GM23248 (cell line): ENCODE results near the gene HDAC2. TPM values are rescaled to one million over a fixed set of nuclear protein-coding genes. Genes with fewer than 3 reads are reported as not detected.
"Not testable (repeated sequence)": the region's sequence is repeated elsewhere in the genome, so short reads cannot be mapped to it uniquely, and the experiment has no call there.

ENCODE experiments used
- DNase-seq: peaks from one replicate; pipeline ENCODE4 v3.0.0-alpha.2; 2015
- H2AFZ ChIP-seq: fragments of 200-600 bp; sonication (generic); 2 replicates; pipeline ENCODE4 v1.6.1; 2016; ENCODE audit warnings: antibody characterized with exemption
- H3F3A ChIP-seq: fragments of 200-600 bp; sonication (generic); 2 replicates; pipeline ENCODE4 v1.6.1; 2016; ENCODE audit warnings: mild to moderate bottlenecking, antibody characterized with exemption, mixed run types; ENCODE audit not compliant: insufficient read depth
- H3K27ac ChIP-seq: fragments of 200-600 bp; sonication (generic); 2 replicates; pipeline ENCODE4 v1.5.1; 2016; ENCODE audit warnings: mild to moderate bottlenecking
- H3K27me3 ChIP-seq: fragments of 200-600 bp; sonication (generic); replicated peaks from 2 replicates; pipeline ENCODE4 v1.6.1; 2016; ENCODE audit warnings: mild to moderate bottlenecking; ENCODE audit not compliant: insufficient read depth
- H3K36me3 ChIP-seq: fragments of 200-600 bp; sonication (generic); 2 replicates; pipeline ENCODE4 v1.6.1; 2016; ENCODE audit warnings: low read depth, mild to moderate bottlenecking
- H3K4me1 ChIP-seq: fragments of 200-600 bp; sonication (generic); 2 replicates; pipeline ENCODE4 v1.6.1; 2016; ENCODE audit warnings: mild to moderate bottlenecking; ENCODE audit not compliant: insufficient read depth
- H3K4me2 ChIP-seq: fragments of 200-600 bp; sonication (generic); one replicate; pipeline ENCODE4 v1.6.1; 2016; ENCODE audit warnings: mild to moderate bottlenecking; ENCODE audit not compliant: unreplicated experiment
- H3K4me3 ChIP-seq: fragments of 200-600 bp; sonication (generic); 2 replicates; pipeline ENCODE4 v1.5.1; 2016; ENCODE audit warnings: mild to moderate bottlenecking
- H3K79me2 ChIP-seq: fragments of 200-600 bp; sonication (generic); 2 replicates; pipeline ENCODE4 v1.6.1; 2016; ENCODE audit warnings: mild to moderate bottlenecking; ENCODE audit not compliant: insufficient read depth
- H3K9ac ChIP-seq: fragments of 200-600 bp; sonication (generic); 2 replicates; pipeline ENCODE4 v1.6.1; 2016; ENCODE audit warnings: mild to moderate bottlenecking
- H3K9me2 ChIP-seq: fragments of 200-600 bp; sonication (generic); 2 replicates; pipeline ENCODE4 v1.6.1; 2016; ENCODE audit warnings: mixed run types, mild to moderate bottlenecking, moderate library complexity; ENCODE audit not compliant: insufficient read depth
- H3K9me3 ChIP-seq: fragments of 200-600 bp; sonication (generic); one replicate; pipeline ENCODE4 v1.6.1; 2017; ENCODE audit warnings: low read depth
- H4K20me1 ChIP-seq: fragments of 200-600 bp; sonication (generic); 2 replicates; pipeline ENCODE4 v1.6.0; 2016; ENCODE audit not compliant: insufficient read depth
- EZH2 ChIP-seq: fragments of 200-600 bp; sonication (generic); IDR thresholded peaks from 2 replicates; pipeline ENCODE4 v1.6.1; 2018; ENCODE audit warnings: antibody characterized with exemption, mild to moderate bottlenecking; ENCODE audit not compliant: insufficient read depth, poor library complexity, severe bottlenecking
- EZH2phosphoT487 ChIP-seq: fragments of 200-600 bp; sonication (generic); IDR thresholded peaks from 2 replicates; pipeline ENCODE4 v1.6.1; 2018; ENCODE audit warnings: antibody characterized with exemption, moderate library complexity, mild to moderate bottlenecking, low read depth; ENCODE audit not compliant: insufficient read depth
- WGBS, 2 experiments: methylation state at CpG; one replicate each; pipeline ENCODE4 v1.1.6; 2015 to 2017; ENCODE audit warnings: low lambda C conversion rate in 2 of 2, low coverage in 1 of 2; ENCODE audit errors: missing lambda C conversion rate in 2 of 2; 5-methylcytosine and 5-hydroxymethylcytosine counted together
- in situ Hi-C: fragments of 300-500 bp; cut with MboI; formaldehyde crosslinking; loops from 2 replicates; pipeline ENCODE4 v1.15.0; 2020
- polyA plus RNA-seq: library from polyadenylated mRNA; unstranded; fragments of >200 nt; fragmentation: Nextera tagmentation; extraction: Ambion mirVana; gene quantifications from 2 replicates; pipeline ENCODE4 v1.2.1, GENCODE V29; 2016
- total RNA-seq: library from RNA; depleted of rRNA; stranded (reverse); fragments of >200 nt; shearing (Covaris generic); gene quantifications from 2 replicates; pipeline ENCODE4 v1.2.3, GENCODE V29; 2014

HDAC2 gene
- total and polyA plus RNA-seq, 2 experiments from 2014 or later, result 29.4 to 97.4 TPM

DNA sequence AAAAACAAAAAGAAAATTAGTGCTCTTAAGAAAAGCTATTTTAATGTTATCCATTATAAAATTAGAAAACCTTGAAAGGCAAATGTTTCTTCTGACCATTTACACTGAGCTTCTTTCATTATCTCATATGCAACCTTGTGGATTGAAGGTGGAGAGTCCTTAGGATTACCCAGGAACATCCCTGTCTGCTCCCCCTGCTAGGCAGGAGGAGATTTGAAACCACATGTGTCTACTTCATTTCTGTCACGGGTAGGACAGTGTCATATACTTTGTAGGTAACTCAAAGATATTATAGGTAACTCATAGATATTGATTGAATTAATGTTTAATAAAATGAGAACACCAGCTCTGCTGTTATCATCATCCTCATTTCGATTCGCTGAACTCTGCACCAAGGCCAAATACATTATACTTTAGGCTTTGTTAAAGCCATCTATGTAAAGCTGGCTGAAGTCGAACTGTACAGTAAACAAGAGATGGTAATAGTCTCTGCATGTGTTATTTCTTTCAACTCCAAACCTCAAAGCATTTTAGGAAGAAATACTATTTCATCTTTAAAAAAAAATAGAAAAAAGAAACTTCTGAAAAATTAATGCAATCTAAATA is 49.5 kb downstream of the HDAC2 start:
- H3K79me2 ChIP-seq, result no peaks in the 10 kb centered on the region
- H3K4me1 ChIP-seq, result no peaks in the 10 kb centered on the region
- H3K9ac ChIP-seq, result no peak overlapping the region
- no peaks in the 10 kb centered on the region for H3K9me3 ChIP-seq
- in situ Hi-C loops, result loop anchor here (25.0 kb wide), 1 partner anchor 1584 kb away; the partner anchor contains the start of gene RFPL4B
- H4K20me1 ChIP-seq, result no peaks in the 10 kb centered on the region
- H3F3A ChIP-seq, result no peaks in the 10 kb centered on the region
- H3K9me2 ChIP-seq, result no peaks in the 10 kb centered on the region
- no peak overlapping the region for H3K4me3 ChIP-seq
- H3K36me3 ChIP-seq, result no peaks in the 10 kb centered on the region
- TF ChIP-seq EZH2phosphoT487 (no peak), EZH2 (no peak)
- no peak overlapping the region for H3K4me2 ChIP-seq
- H3K27me3 ChIP-seq, result no peaks in the 10 kb centered on the region
- H3K27ac ChIP-seq, result no peak overlapping the region
- H2AFZ ChIP-seq, result 0 out of 2 replicates have a peak overlapping the region, but pooled peaks have one; percentile 23
- WGBS, 2 experiments, result 87 to 94% methylated on average over 4 of the region's 4 CpGs
- no peak for DNase-seq

DNA sequence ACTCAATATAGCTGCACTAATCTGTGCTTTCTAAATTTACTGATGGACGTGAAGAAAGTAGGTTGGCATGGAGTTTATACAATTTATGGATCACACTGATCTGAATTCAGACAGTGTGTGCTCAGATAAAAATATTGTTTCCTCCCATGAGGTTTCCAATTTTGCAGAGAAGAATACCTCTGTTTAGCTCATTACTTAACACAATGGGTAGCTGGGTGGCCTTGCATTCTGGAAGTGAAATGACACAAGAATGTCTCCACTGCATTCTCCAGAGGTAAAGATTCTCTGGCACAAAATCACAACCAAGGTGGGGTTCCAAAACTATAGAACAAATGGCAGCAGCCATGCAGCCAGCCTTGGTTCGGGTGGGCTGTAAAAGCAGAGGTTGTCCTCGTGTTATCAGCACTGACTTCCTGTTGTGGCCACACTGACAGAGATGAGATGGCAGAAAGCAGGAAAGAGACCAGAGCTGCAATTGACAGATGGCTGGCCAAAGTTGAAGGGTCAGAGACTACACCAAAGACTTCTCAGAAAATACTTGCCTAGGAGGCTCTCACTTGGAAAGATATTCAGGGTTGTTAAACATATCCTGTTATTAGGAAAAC is 50.2 kb downstream of the HDAC2 start:
- WGBS, 2 experiments, result 58 to 61% methylated on average over 3 of the region's 3 CpGs
- no peak overlapping the region for H3K27ac ChIP-seq
- in situ Hi-C loops, result loop anchor here (25.0 kb wide), 1 partner anchor 1583 kb away; the partner anchor contains the start of gene RFPL4B

DNA sequence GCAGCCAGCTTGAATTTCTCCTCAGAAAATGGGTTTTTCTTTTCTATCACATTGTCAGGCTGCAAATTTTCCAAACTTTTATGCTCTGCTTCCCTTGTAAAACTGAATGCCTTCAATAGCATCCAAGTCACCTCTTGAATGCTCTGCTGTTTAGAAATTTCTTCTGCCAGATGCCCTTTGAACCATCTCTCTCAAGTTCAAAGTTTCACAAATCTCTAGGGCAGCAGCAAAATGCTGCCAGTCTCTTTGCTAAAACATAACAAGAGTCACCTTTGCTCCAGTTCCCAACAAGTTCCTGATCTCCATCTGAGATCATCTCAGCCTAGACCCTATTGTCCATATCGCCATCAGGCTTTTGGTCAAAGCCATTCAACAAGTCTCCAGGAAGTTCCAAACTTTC is 60.7 kb downstream of the HDAC2 start:
- H3K79me2 ChIP-seq, H3K9ac ChIP-seq: not testable (repeated sequence)
- in situ Hi-C loops, result loop anchor here (10.0 to 25.0 kb wide), 2 partner anchors 1135 to 1573 kb away; partner anchors contain the start of gene RFPL4B

More for the DNA sequence above, 50.2 kb downstream of the HDAC2 start:
- no peak overlapping the region for H3K4me3 ChIP-seq
- H3K9ac ChIP-seq, result no peak overlapping the region
- no peaks in the 10 kb centered on the region for H3K36me3 ChIP-seq
- H3F3A ChIP-seq, result no peaks in the 10 kb centered on the region
- no peaks in the 10 kb centered on the region for H3K27me3 ChIP-seq
- no peaks in the 10 kb centered on the region for H4K20me1 ChIP-seq
- no peaks in the 10 kb centered on the region for H3K9me2 ChIP-seq
- H3K4me2 ChIP-seq, result no peak overlapping the region
- no peaks in the 10 kb centered on the region for H3K79me2 ChIP-seq
- H3K4me1 ChIP-seq, result no peaks in the 10 kb centered on the region
- H3K9me3 ChIP-seq, result no peaks in the 10 kb centered on the region
- no peak for TF ChIP-seq EZH2
- no peak for TF ChIP-seq EZH2phosphoT487
- H2AFZ ChIP-seq, result peak overlapping the region; percentile 23; the same call in 1 of the 2 replicates
- no peak for DNase-seq

DNA sequence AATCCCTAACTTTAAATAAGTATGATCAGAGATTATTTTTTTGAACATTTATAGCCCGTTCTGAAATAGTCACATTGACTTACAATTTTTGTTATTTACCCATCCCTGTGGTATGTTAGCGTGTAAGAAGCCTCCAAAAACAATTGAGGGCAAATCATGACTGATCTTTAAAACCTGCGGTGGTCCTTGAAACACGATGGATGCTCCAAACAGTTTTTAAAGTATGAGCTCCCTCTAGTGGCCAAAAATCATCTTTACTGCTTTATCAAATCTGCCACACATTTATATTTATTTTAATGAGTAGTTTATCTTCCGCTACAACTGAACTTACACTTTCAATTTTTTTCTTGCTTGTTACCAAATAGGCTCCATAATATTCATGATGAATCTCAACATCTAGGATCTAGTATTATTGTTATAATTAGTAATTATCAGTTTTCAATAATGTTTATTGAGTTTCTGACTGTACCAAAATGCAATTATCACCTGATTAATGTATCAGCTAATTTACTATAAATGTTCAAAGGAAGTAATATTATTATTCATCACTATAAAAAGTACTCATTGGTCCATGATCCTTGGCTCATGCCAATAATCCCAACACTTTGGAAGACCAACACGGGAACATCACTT is 61.6 kb downstream of the HDAC2 start:
- no peak for TF ChIP-seq EZH2
- Histone ChIP-seq H4K20me1 (no peaks in the 10 kb centered on the region), H2AFZ (0 out of 2 replicates have a peak overlapping the region, but pooled peaks have one; percentile 7), H3K36me3 (no peaks in the 10 kb centered on the region), H3K9me3 (no peaks in the 10 kb centered on the region), H3K9me2 (no peaks in the 10 kb centered on the region), H3F3A (no peaks in the 10 kb centered on the region), H3K79me2 (no peaks in the 10 kb centered on the region), H3K27ac (no peak overlapping the region), H3K4me3 (peak overlapping the region; percentile 50), H3K9ac (peak overlapping the region; percentile 30; the same call in 1 of the 2 replicates), H3K4me1 (peaks cover 5% of the 10 kb centered on the region; the same call in 1 of the 2 replicates), H3K4me2 (peak overlapping the region; percentile 43), H3K27me3 (no peaks in the 10 kb centered on the region)
- WGBS, 2 experiments, result 16 to 19% methylated on average over 6 of the region's 6 CpGs
- in situ Hi-C loops, result loop anchor here (25.0 kb wide), 1 partner anchor 1572 kb away; the partner anchor contains the start of gene RFPL4B
- peak; percentile 76 for DNase-seq

More for the DNA sequence above, 60.7 kb downstream of the HDAC2 start:
- H3K27me3 ChIP-seq, H3K27ac ChIP-seq, H3K9me2 ChIP-seq, H3F3A ChIP-seq, DNase-seq, H3K9me3 ChIP-seq, H4K20me1 ChIP-seq, H2AFZ ChIP-seq, H3K4me2 ChIP-seq, H3K4me3 ChIP-seq, H3K36me3 ChIP-seq, H3K4me1 ChIP-seq: not testable (repeated sequence)
- 100% methylated on average over 1 of the region's 1 CpG for WGBS, 2 experiments
